Esophagus muscularis mucosa (tissue), 4 donors: ENCODE measurements around the gene RAB44. TPM values are rescaled to one million over a fixed set of nuclear protein-coding genes. Genes with fewer than 3 reads are reported as not detected.

Source experiments
- DNase-seq: peaks from one replicate; pipeline ENCODE4 v3.0.0-alpha.2; 2017; ENCODE audit errors: extremely low spot score
- H3K27ac ChIP-seq, 4 donors: fragments of 200-600 bp; sonication (generic); replicated peaks in 1 of 4; 1 replicate in 3 of 4; 2 replicates in 1 of 4; pipeline ENCODE4 v1.5.1; 2016 to 2019; ENCODE audit warnings: mild to moderate bottlenecking in 1 of 4
- H3K27me3 ChIP-seq, 4 donors: fragments of 200-600 bp; sonication (generic); one replicate each; pipeline versions ENCODE4 v1.5.1 to v1.6.0; 2016 to 2019
- H3K36me3 ChIP-seq, 4 donors: fragments of 200-600 bp; sonication (generic); one replicate each; pipeline ENCODE4 v1.5.1; 2016 to 2019
- H3K4me1 ChIP-seq, 4 donors: fragments of 200-600 bp; sonication (generic); one replicate each; pipeline ENCODE4 v1.5.1; 2016 to 2019
- H3K4me3 ChIP-seq, 4 donors: fragments of 200-600 bp; sonication (generic); 1 replicate in 2 of 4; 2 replicates in 2 of 4; pipeline ENCODE4 v1.5.1; 2016 to 2019; ENCODE audit warnings: mild to moderate bottlenecking in 4 of 4, moderate library complexity in 1 of 4
- H3K9me3 ChIP-seq, 4 donors: fragments of 200-600 bp; sonication (generic); 1 replicate in 3 of 4; 2 replicates in 1 of 4; pipeline ENCODE4 v1.5.1; 2016 to 2019
- CTCF ChIP-seq, 3 experiments: fragments of 200-600 bp in 2 of 3; fragments of 450-650 bp in 1 of 3; sonication (generic) in 2 of 3; IDR thresholded peaks; one replicate each; pipeline ENCODE4 v1.5.1; 2017 to 2019; ENCODE audit warnings: antibody characterized with exemption in 3 of 3, mild to moderate bottlenecking in 2 of 3, moderate library complexity in 1 of 3
- EP300 ChIP-seq: sonication (generic); formaldehyde crosslinking; IDR thresholded peaks from one replicate; pipeline ENCODE4 v1.6.1; 2017; ENCODE audit warnings: antibody characterized with exemption
- POLR2A ChIP-seq: fragments of 450-650 bp; IDR thresholded peaks from one replicate; pipeline ENCODE4 v1.6.1; 2017; ENCODE audit warnings: antibody characterized with exemption, moderate library complexity, mild to moderate bottlenecking, low read depth
- POLR2AphosphoS5 ChIP-seq, 2 donors: sonication (generic); formaldehyde crosslinking; IDR thresholded peaks; one replicate each; pipeline ENCODE4 v1.6.1; 2017; ENCODE audit warnings: antibody characterized with exemption in 2 of 2
- WGBS: methylation state at CpG from one replicate; pipeline ENCODE4 v1.1.5; 2018; 5-methylcytosine and 5-hydroxymethylcytosine counted together
- intact Hi-C: fragments of 100-400 bp; cut with DNase I; formaldehyde crosslinking; loops from one replicate; pipeline ENCODE4 v1.15.1; 2023
- total RNA-seq, 4 donors: library from RNA; depleted of rRNA; stranded (reverse); fragments of >200 nt; gene quantifications; one replicate each; pipeline versions ENCODE4 v1.1.0 to v1.2.1, GENCODE V29; 2016

RAB44 gene
- total RNA-seq, 4 donors from 2014 or later: 0.19 to 1.5 (median 0.94) TPM

DNA sequence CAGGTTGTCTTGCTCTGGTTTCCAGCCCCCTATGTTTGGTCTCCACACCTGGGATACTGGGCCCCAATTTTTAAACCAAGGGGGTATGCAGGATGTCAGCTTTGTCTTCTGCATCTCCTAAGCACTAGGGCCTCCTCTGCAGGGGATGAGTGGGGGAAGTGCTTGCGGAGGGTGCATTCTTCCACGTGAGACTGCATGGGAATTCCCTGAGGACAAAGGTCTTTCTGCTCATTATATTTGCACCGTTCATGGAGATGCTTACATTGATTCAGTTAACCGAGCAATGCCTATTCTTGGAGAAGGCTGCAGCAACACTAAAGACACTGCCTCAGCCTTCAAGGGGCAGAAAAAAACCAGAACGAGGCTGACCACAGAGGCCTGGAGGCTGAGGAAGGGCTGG, 45.4 kb downstream of the RAB44 start:
- TF ChIP-seq EP300 (no peak), POLR2A (no peak), CTCF (IDR thresholded peaks at IDR 0.05) (no peak), POLR2AphosphoS5 (IDR thresholded peaks at IDR 0.05) (no peak)
- H3K36me3 ChIP-seq: no peaks in the 10 kb centered on the region
- no peak for DNase-seq
- no peaks in the 10 kb centered on the region for H3K9me3 ChIP-seq
- H3K27ac ChIP-seq: no peak overlapping the region
- intact Hi-C loops: no loop called here
- no peaks in the 10 kb centered on the region for H3K27me3 ChIP-seq
- no peak overlapping the region for H3K4me3 ChIP-seq
- 80% methylated on average over 5 of the region's 5 CpGs for WGBS
- no peaks in the 10 kb centered on the region for H3K4me1 ChIP-seq

DNA sequence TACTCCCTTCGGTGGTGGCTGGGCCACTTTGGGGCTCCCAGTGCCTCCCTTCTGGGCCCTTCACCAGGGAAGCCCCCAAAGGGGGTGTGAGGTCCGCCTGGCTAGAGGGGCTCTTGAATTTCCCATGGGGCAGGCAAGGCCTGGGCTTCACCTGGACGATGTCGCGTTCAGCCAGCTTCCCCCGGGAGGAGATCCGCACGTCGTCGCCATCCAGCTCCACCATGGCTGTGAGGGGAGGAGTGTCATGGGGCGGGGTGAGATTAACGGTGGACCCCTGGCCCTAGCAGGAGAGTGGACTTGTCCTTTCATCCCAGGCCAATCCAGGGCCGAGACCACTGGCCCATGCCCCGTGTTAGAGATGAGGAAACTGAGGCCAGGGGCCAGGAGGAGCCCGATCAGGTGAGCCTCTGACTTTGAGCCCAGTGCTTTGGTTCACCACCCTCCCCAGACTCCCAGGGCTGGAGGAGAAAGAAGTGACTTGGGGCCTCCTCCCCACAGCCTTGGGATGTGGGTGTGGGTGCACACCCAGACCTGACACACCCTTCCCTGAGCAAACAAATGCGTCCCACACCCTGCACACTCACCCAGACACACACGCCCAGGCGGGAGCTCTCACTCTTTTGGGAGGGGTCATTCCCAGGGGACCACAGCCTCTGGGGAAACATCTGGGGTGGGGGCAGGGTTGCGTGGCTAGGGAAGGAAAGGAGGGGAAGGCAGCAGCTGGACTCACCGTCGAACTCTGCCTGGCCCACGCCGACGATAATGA, 46.1 kb downstream of the RAB44 start:
- Histone ChIP-seq H3K4me1 (no peaks in the 10 kb centered on the region), H3K9me3 (peaks cover 0 to 4% (median 1%) of the 10 kb centered on the region in 4 donors), H3K27me3 (no peaks in the 10 kb centered on the region), H3K36me3 (no peaks in the 10 kb centered on the region), H3K4me3 (no peak overlapping the region), H3K27ac (no peak overlapping the region)
- TF ChIP-seq POLR2A (no peak), POLR2AphosphoS5 (IDR thresholded peaks at IDR 0.05) (no peak), EP300 (no peak), CTCF (IDR thresholded peaks at IDR 0.05) (no peak)
- no peak for DNase-seq
- 82% methylated on average over 20 of the region's 24 CpGs for WGBS
- intact Hi-C loops: no loop called here

- intact Hi-C loops: no loop called here
- no peaks in the 10 kb centered on the region for H3K27me3 ChIP-seq
- no peak for DNase-seq
Observed at GRCh38 chr6:36744304-36744673, 46.7 kb downstream of the RAB44 start.

GRCh38 chr6:36745283-36745682, 47.7 kb downstream of the RAB44 start:
- Histone ChIP-seq H3K27me3 (no peaks in the 10 kb centered on the region), H3K27ac (no peak overlapping the region), H3K4me3 (no peak overlapping the region), H3K36me3 (no peaks in the 10 kb centered on the region), H3K4me1 (no peaks in the 10 kb centered on the region), H3K9me3 (peaks cover 0 to 17% (median 6%) of the 10 kb centered on the region in 4 donors)
- intact Hi-C loops: no loop called here
- no peak for DNase-seq
- TF ChIP-seq EP300 (no peak), CTCF (IDR thresholded peaks at IDR 0.05) (no peak), POLR2A (no peak), POLR2AphosphoS5 (IDR thresholded peaks at IDR 0.05) (no peak)
- 94% methylated on average over 9 of the region's 12 CpGs for WGBS

More at GRCh38 chr6:36744304-36744673, 46.7 kb downstream of the RAB44 start:
- H3K36me3 ChIP-seq: no peaks in the 10 kb centered on the region
- TF ChIP-seq EP300 (no peak), POLR2AphosphoS5 (IDR thresholded peaks at IDR 0.05) (no peak), POLR2A (no peak), CTCF (IDR thresholded peaks at IDR 0.05) (no peak)
- no peak overlapping the region for H3K4me3 ChIP-seq
- peaks cover 0 to 8% (median 4%) of the 10 kb centered on the region in 4 donors for H3K9me3 ChIP-seq
- 79% methylated on average over 2 of the region's 2 CpGs for WGBS
- no peak overlapping the region for H3K27ac ChIP-seq
- no peaks in the 10 kb centered on the region for H3K4me1 ChIP-seq
